Measurements from ENCODE around the gene SLC27A4.

Gene SLC27A4

DNA sequence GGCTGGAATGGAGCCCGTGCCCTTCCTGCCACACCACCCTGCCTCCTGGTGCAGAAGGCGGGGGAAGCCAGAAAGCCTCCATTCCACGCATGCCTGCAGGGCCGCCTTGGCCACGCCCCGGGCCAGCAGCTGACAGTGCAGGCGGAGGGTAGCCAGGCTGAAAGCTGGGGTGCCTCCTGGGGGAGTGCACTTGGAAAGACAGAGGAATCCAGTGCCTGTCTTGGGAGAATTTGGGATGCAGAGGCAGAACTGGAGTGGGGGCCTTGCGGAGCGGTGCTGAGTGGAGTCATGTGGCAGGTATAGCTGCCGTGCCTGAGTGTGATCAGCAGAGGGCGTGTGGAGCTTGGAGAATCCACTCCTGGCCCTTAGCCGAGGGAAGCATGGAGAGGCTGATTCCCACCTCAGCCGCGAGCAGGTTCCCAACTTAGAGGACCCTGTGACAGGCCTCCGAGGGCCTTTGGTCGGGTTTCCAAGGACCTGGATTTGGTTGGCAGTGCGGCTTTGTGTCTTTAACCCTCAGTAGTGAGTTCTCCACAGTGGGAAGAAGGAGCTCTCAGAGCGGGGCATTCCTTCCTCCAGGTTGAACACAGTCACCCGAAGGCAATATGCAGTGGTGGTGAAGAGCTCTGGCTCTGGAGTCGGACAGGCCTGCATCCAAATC is 21.8 kb downstream of the SLC27A4 start:
- in situ Hi-C loops (cut with MboI; ENCODE audit: low sequenced_read_pairs): loop anchor here (5.0 kb wide), 1 partner anchor 50 kb away; no protein-coding TSS in a partner anchor
- no peak overlapping the region for H3K4me3 ChIP-seq
- DNase-seq (ENCODE audit: low spot score in 2 of 2): peak; percentile 83 to 91

DNA sequence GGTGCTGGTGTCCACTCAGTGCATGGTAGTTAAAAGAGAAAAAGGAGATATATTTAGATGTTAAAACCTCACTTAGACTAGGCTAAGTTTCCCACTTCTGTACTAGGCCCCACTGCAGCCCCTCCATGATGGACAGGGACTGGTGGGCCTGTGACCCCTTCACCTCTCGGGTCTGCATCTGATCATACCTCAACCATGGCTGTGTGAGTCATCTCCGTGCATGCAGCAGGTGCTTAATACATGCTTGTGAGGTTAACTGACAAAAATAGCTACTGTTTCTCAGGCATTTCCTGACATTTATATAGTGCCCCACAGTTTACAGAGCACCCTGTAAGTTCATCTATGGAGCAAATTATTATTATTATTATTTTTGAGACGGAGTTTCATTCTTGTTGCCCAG is 22.4 kb downstream of the SLC27A4 start:
- in situ Hi-C loops (cut with MboI; ENCODE audit: low sequenced_read_pairs): loop anchor here (5.0 kb wide), 1 partner anchor 50 kb away; no protein-coding TSS in a partner anchor
- Histone ChIP-seq H3K36me3 (replicated peaks) (peaks cover 5% of the 10 kb centered on the region), H3K9me3 (no peaks in the 10 kb centered on the region), H3K4me3 (no peak overlapping the region), H3K27me3 (ENCODE audit: low read depth) (no peaks in the 10 kb centered on the region), H3K4me1 (peaks cover 23% of the 10 kb centered on the region)
- DNase-seq (ENCODE audit: low spot score in 2 of 2): no peak

More for the DNA sequence above, 21.8 kb downstream of the SLC27A4 start:
- no peaks in the 10 kb centered on the region for H3K27me3 ChIP-seq (ENCODE audit: low read depth)
- peaks cover 5% of the 10 kb centered on the region for H3K36me3 ChIP-seq (replicated peaks)
- H3K4me1 ChIP-seq: peaks cover 23% of the 10 kb centered on the region
- no peaks in the 10 kb centered on the region for H3K9me3 ChIP-seq

DNA sequence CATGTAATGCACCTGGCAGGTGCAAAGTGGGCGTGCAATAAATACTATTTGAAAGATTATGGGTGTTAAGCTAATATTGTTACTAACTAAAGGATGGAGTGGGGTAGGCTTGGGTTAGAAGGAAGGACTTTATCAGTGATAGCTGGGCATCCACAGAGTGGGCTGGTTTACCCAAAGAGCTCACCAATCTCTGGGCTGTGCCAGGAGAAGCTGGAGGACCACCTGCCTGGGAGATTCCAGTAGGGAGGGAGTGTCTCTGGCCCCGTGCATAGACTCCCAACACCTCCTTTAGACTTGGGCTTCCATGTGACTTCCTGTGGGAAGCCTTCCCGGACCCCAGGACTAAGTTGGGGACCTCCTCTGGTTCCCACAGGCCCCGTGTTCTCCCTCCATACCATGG is 25.2 kb downstream of the SLC27A4 start:
- no peaks in the 10 kb centered on the region for H3K36me3 ChIP-seq (replicated peaks)
- no peak for DNase-seq (ENCODE audit: low spot score in 2 of 2)
- H3K9me3 ChIP-seq: no peaks in the 10 kb centered on the region
- peaks cover 23% of the 10 kb centered on the region for H3K4me1 ChIP-seq
- in situ Hi-C loops (cut with MboI; ENCODE audit: low sequenced_read_pairs): no loop called here
- H3K4me3 ChIP-seq: peak overlapping the region; percentile 13
- H3K27me3 ChIP-seq (ENCODE audit: low read depth): no peaks in the 10 kb centered on the region

DNA sequence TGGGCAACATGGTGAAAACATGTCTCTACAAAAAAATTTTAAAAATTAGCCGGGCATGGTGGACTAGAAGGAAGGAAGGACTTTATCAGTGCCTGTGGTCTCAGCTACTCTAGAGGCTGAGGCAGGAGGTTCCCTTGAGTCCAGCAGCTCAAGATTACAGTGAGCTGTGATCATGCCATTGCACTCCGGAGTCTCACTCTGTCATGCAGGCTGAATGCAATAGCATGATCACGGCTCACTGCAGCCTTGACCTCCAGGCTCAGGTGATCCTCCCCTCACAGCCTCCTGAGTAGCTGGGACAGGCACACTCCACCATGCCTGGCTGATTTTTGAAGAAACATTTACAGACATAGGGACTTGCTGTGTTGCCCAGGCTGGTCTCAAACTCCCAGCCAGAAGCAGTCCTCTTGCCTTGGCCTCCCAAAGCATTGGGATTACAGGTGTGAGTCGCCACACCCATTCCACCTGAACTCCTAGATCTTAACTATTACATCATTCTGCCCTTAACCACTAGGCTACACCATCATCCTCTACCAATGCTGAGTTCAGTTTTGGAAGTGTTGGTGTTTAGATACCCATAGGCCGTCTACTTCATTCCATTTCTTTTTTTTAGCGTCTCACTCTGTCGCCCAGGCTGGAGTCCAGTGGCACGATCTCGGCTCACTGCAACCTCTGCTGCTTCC is 28.8 kb downstream of the SLC27A4 start:
- Histone ChIP-seq H3K4me3 (no peak overlapping the region), H3K9me3 (no peaks in the 10 kb centered on the region), H3K27me3 (ENCODE audit: low read depth) (no peaks in the 10 kb centered on the region), H3K4me1 (peaks cover 19% of the 10 kb centered on the region), H3K36me3 (replicated peaks) (no peaks in the 10 kb centered on the region)
- DNase-seq (ENCODE audit: low spot score in 2 of 2): no peak
- in situ Hi-C loops (cut with MboI; ENCODE audit: low sequenced_read_pairs): no loop called here

DNA sequence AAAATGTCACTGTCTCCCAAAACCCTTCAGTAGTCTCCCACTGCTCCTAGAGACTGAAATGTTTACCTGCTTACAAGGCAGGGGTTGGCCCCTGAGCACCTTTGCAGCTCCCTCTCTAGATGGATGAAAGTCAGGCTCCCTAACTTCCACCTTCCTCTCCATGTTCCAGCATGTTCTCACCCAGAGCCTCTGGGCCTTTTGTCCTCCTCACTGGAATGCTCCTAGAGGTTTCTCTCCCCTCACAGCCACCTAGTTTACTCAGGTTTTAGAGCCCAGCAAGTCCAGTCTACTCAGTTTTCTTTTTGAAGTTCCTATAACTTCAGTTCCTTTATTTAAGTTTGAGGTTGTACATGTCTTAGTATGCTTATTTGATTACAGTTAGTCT is 30.0 kb downstream of the SLC27A4 start:
- Histone ChIP-seq H3K27me3 (ENCODE audit: low read depth) (no peaks in the 10 kb centered on the region), H3K4me1 (peaks cover 7% of the 10 kb centered on the region), H3K9me3 (no peaks in the 10 kb centered on the region), H3K4me3 (peak overlapping the region; percentile 79), H3K36me3 (replicated peaks) (0 out of 2 replicates have a peak, but pooled peaks cover 4% of the 10 kb centered on the region)
- DNase-seq (ENCODE audit: low spot score in 2 of 2): no peak
- in situ Hi-C loops (cut with MboI; ENCODE audit: low sequenced_read_pairs): no loop called here

DNA sequence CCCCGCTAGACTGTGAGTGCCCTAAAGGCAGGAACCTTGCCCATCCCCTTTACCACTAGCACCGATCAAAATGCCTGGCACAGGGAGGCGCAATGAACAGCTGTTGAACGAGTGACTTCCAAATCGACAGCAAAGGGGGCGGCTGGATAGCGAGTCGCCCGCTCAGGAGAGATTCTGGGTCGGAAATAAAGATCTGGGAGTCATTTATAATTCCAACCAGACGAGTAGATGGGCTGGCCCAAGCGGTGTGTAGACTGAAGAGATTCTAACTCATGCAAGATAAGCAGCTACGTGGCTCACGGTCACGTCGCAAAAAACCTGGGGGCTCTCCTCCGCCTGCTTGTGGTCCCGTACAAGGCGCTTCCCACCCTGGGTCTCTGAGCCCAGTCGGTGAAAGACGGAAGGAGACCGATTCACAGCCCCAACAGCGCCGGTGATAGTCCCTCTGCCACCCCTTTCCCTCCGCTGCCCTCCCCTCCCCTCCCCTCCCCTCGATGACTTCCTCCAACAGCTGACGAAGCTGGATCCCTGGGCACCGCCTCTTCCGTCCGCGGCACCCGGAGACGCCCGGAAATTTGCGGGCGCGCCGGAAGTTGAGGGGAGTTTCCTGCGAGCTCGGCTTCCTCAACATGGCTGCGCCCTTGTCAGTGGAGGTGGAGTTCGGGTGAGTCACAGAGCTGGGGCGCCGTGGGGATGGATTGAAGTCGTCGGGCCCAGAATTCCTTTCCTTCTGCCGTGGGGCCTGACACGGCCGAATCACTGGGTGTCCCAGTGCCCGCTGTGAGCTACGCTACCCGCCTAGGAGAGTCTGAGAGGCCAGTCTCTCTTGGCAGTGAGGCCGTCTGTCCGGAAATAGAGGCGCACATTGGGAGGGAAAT is 30.7 kb downstream of the SLC27A4 start, which contains the start of gene URM1:
Gene URM1 (plus strand): TSS at position 623 of the 878 bp plus-strand sequence. CDS start 7 bp downstream, at position 630.
- no peaks in the 10 kb centered on the region for H3K27me3 ChIP-seq (ENCODE audit: low read depth)
- peak; percentile 92 to 95 for DNase-seq (ENCODE audit: low spot score in 2 of 2)
- peaks cover 3% of the 10 kb centered on the region; the same call in 1 of the 2 replicates for H3K4me1 ChIP-seq
- in situ Hi-C loops (cut with MboI; ENCODE audit: low sequenced_read_pairs): no loop called here
- 0 out of 2 replicates have a peak, but pooled peaks cover 4% of the 10 kb centered on the region for H3K36me3 ChIP-seq (replicated peaks)
- H3K9me3 ChIP-seq: no peaks in the 10 kb centered on the region
- peak within 1 kb of the TSS; percentile 79 for H3K4me3 ChIP-seq

DNA sequence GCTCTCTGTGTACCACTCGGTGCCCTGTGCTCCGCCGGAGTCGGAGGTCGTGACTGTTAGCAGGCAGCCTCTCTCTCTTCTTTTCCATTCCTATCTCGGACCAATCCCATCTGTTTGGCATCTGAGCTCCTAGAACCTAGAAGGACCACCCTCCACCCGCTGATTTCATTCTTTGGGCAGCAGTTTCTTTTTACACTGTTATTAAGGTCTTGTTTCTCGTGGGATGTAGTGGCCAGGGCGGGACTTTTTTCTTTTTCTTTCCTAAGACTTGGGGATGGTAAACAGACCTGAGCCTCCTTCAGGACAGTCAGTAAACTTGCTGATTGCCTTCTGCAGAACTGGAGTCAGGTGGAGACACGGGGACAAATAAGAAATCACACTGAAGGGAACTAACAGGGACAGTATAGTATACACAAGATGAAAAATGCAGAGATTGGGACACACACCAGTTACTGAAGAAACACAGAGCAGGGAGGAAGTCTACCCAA is 31.3 kb downstream of the SLC27A4 start:
- in situ Hi-C loops (cut with MboI; ENCODE audit: low sequenced_read_pairs): no loop called here

DNA sequence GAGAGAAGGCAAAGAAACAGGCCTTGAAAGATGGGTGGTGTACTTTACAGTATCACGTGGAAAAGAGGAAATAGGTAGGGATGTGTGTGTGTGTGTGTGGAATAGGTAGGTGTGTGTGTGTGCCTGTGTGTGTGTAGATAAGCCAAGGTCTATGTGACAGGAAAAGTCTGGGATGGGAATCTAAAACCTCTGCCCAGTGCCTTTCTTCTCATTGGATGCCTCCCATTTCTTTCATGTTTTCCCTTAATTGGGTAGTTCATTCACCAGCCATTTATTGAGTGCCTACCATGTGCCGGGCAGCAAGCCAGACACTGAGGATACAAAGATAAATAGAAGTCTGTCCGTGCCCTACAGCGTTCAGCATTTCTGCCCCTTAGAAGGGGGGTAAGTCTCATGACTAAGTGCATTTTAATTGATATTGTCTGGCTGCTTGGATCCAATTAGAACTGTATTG is 31.9 kb downstream of the SLC27A4 start:
- no peak for DNase-seq (ENCODE audit: low spot score in 2 of 2)
- H3K4me1 ChIP-seq: peaks cover 3% of the 10 kb centered on the region; the same call in 1 of the 2 replicates
- H3K27me3 ChIP-seq (ENCODE audit: low read depth): no peaks in the 10 kb centered on the region
- in situ Hi-C loops (cut with MboI; ENCODE audit: low sequenced_read_pairs): no loop called here
- 0 out of 2 replicates have a peak, but pooled peaks cover 4% of the 10 kb centered on the region for H3K36me3 ChIP-seq (replicated peaks)
- H3K4me3 ChIP-seq: peak overlapping the region; percentile 79
- H3K9me3 ChIP-seq: no peaks in the 10 kb centered on the region

More for the DNA sequence above, 31.3 kb downstream of the SLC27A4 start:
- H3K36me3 ChIP-seq (replicated peaks): 0 out of 2 replicates have a peak, but pooled peaks cover 4% of the 10 kb centered on the region
- DNase-seq (ENCODE audit: low spot score in 2 of 2): no peak
- H3K9me3 ChIP-seq: no peaks in the 10 kb centered on the region
- H3K4me1 ChIP-seq: peaks cover 3% of the 10 kb centered on the region; the same call in 1 of the 2 replicates
- H3K4me3 ChIP-seq: peak overlapping the region; percentile 79
- no peaks in the 10 kb centered on the region for H3K27me3 ChIP-seq (ENCODE audit: low read depth)

DNA sequence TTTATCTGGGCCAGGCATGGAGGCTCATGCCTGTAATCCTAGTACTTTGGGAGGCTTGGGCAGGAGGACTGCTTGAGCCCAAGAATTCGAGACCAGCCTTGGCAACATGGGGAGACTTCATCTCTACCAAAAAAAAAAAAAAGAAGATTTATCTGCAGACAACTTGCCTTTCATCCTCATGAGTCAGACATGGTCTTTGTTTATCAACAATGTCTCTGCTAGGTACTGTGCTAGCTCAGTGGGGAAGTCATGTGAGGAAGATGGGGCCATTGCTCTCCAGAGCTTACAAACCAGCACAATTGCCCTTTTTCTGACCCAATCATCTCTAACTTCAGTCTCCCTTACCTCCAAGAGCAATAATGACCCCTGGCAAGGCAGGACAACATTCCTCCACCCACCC is 32.5 kb downstream of the SLC27A4 start:
- H3K36me3 ChIP-seq (replicated peaks): 0 out of 2 replicates have a peak, but pooled peaks cover 4% of the 10 kb centered on the region
- H3K9me3 ChIP-seq: no peaks in the 10 kb centered on the region
- H3K4me1 ChIP-seq: peaks cover 3% of the 10 kb centered on the region; the same call in 1 of the 2 replicates
- H3K27me3 ChIP-seq (ENCODE audit: low read depth): no peaks in the 10 kb centered on the region
- in situ Hi-C loops (cut with MboI; ENCODE audit: low sequenced_read_pairs): no loop called here
- H3K4me3 ChIP-seq: no peak overlapping the region
- no peak for DNase-seq (ENCODE audit: low spot score in 2 of 2)

DNA sequence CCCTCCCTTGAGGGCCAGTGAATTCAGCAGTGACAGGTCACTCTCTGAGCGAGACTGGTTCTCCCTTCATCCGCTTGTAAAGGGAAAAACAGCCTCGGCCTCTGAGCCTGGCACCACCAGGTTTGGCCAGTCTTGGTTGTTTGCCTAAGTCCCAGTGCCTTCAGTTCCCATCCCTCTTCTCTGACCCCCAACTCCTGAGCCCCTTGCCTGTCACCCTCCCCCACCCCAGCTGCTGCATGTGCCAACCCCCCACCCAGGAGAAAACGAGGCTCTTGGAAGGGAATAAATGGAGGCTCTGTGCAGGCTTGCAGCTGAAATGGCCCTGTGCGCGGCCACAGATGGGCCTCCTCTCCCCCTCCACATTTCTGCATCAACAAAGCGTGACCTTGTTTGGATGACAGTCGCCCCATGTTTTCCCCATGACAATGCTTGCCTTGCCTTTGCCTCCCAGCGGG is 33.9 kb downstream of the SLC27A4 start:
- H3K9me3 ChIP-seq: no peaks in the 10 kb centered on the region
- in situ Hi-C loops (cut with MboI; ENCODE audit: low sequenced_read_pairs): no loop called here
- peaks cover 6% of the 10 kb centered on the region; the same call in 1 of the 2 replicates for H3K36me3 ChIP-seq (replicated peaks)
- no peak overlapping the region for H3K4me3 ChIP-seq
- DNase-seq (ENCODE audit: low spot score in 2 of 2): no peak
- H3K27me3 ChIP-seq (ENCODE audit: low read depth): no peaks in the 10 kb centered on the region
- H3K4me1 ChIP-seq: peaks cover 3% of the 10 kb centered on the region; the same call in 1 of the 2 replicates

DNA sequence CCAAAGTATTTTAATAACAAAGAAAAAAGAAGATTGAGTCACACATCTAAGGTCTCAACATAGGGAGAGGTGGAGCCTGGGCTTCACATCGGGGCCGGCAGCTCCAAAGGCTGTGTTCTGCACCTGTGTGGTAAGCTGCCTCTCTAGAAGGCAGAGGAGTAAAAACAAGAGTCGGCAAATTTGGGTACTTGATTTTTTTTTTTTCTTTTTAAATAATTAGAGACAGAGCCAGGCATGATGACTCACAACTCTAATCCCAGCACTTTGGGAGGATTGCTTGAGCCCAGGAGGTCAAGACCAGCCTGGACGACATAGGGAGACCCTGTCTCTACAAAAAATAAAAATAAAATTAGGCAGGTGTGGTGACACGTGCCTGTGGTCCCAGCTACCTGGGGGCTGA is 35.5 kb downstream of the SLC27A4 start:
- H3K36me3 ChIP-seq (replicated peaks): peaks cover 6% of the 10 kb centered on the region; the same call in 1 of the 2 replicates
- no peak overlapping the region for H3K4me3 ChIP-seq
- H3K27me3 ChIP-seq (ENCODE audit: low read depth): no peaks in the 10 kb centered on the region
- no peaks in the 10 kb centered on the region for H3K9me3 ChIP-seq
- DNase-seq (ENCODE audit: low spot score in 2 of 2): no peak
- peaks cover 3% of the 10 kb centered on the region; the same call in 1 of the 2 replicates for H3K4me1 ChIP-seq
- in situ Hi-C loops (cut with MboI; ENCODE audit: low sequenced_read_pairs): no loop called here

DNA sequence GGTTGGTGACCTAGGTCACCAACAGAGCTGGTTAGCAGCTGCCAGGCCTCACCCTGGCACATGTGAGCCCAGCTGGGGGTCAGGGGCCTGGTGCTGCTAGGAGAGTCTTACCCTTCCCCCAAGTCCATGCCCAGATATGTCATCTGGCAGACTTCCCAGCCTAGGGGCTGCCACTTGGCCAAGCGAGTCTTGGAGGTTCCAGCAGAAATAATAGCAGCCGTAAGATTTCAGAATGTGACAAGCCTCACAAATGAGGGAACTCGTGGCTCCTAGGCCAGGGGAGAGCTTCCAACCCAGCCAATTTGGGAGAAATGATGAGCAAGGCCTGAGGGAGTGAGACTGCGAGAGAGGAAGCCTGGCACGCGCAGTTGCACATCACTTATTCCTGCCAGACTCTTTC is 41.9 kb downstream of the SLC27A4 start:
- Histone ChIP-seq H3K9me3 (no peaks in the 10 kb centered on the region), H3K4me3 (no peak overlapping the region), H3K4me1 (peaks cover 10% of the 10 kb centered on the region), H3K27me3 (ENCODE audit: low read depth) (no peaks in the 10 kb centered on the region), H3K36me3 (replicated peaks) (peaks cover 7% of the 10 kb centered on the region; the same call in 1 of the 2 replicates)
- in situ Hi-C loops (cut with MboI; ENCODE audit: low sequenced_read_pairs): no loop called here
- DNase-seq (ENCODE audit: low spot score in 2 of 2): no peak
